HG02798 (cell line): ENCODE data around the gene TBL3.

Experiments used
- ATAC-seq: cut with Tn5 transposase; IDR thresholded peaks from one replicate; pipeline ENCODE4 v1.9.1; 2021; ENCODE audit warnings: mild to moderate bottlenecking; ENCODE audit not compliant: unreplicated experiment, poor library complexity

TBL3 gene

DNA sequence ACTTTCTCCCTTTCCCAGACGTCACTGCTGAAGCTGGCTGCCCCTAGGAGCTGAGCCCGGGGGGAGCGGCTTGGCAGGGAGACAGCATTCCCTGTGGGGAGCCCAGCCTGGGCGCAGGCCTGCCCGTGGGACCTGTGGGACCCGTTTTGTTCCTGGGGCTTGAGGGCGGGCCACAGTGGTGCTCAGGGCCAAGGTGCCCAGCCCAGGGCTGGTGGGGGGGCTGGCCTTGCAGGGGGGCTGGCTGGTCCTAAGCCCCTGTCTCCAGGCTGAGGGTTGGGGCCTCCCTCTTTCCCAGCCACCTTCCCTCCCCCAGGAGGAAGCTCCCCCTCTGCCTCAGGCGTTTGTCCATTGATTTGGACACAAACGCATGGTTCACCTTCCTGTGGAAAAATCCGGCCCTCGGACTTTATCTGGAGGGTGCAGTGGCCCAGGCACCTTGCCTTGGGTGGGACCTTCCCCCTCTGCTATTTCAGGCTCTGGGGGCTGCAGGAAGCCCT, 59.3 kb downstream of the TBL3 start:
- ATAC-seq = no peak
